GM12878 (cell line): ENCODE measurements around the gene ZDHHC5. TPM values are rescaled to one million over a fixed set of nuclear protein-coding genes. Genes with fewer than 3 reads are reported as not detected.

Experiments used
- CBX3 ChIP-seq: fragments of 200-600 bp; sonication (generic); IDR thresholded peaks from 2 replicates; pipeline ENCODE4 v1.6.1; 2016; ENCODE audit warnings: low read depth, borderline replicate concordance
- EP300 ChIP-seq, 2 experiments: fragments of 150-350 bp in 1 of 2; IDR thresholded peaks; 2 replicates each; pipeline ENCODE4 v1.6.1; 2011 to 2012; ENCODE audit warnings: low read depth in 2 of 2, low read length in 2 of 2, borderline replicate concordance in 1 of 2, improper control_type of control experiment in 1 of 2, inconsistent platforms in 1 of 2; ENCODE audit not compliant: control insufficient read depth in 1 of 2
- RAD21 ChIP-seq: IDR thresholded peaks from 2 replicates; pipeline ENCODE4 v1.6.1; 2011; ENCODE audit warnings: mild to moderate bottlenecking, low read depth, low read length, moderate library complexity; ENCODE audit not compliant: insufficient read depth
- RAD51 ChIP-seq: fragments of 450-650 bp; IDR thresholded peaks from 2 replicates; pipeline ENCODE4 v1.6.1; 2016; ENCODE audit warnings: moderate library complexity, mild to moderate bottlenecking, inconsistent platforms
- RB1 ChIP-seq: fragments of 450-650 bp; formaldehyde crosslinking; IDR thresholded peaks from 2 replicates; pipeline ENCODE4 v1.6.1; 2017; ENCODE audit warnings: mild to moderate bottlenecking, borderline replicate concordance
- SUZ12 ChIP-seq: fragments of 200-600 bp; sonication (generic); IDR thresholded peaks from one replicate; pipeline ENCODE4 v1.6.1; 2018; ENCODE audit warnings: antibody characterized with exemption, mild to moderate bottlenecking; ENCODE audit not compliant: unreplicated experiment
- TAF1 ChIP-seq: IDR thresholded peaks from 2 replicates; pipeline ENCODE4 v1.6.1; 2011; ENCODE audit warnings: mild to moderate bottlenecking, low read depth, low read length, borderline replicate concordance
- TCF12 ChIP-seq: IDR thresholded peaks from 2 replicates; pipeline ENCODE4 v1.6.1; 2011; ENCODE audit warnings: low read depth, mild to moderate bottlenecking, low read length
- WRNIP1 ChIP-seq: IDR thresholded peaks from 2 replicates; pipeline ENCODE4 v1.6.1; 2011; ENCODE audit warnings: low read depth, low read length, improper control_type of control experiment, borderline replicate concordance
- YY1 ChIP-seq: IDR thresholded peaks from 2 replicates; pipeline ENCODE4 v1.6.1; 2011; ENCODE audit warnings: low read depth, mild to moderate bottlenecking, low read length
- ZNF274 ChIP-seq: IDR thresholded peaks from one replicate; pipeline ENCODE4 v1.8.0; 2011; ENCODE audit not compliant: insufficient read length, insufficient read depth
- polyA plus RNA-seq, 11 experiments: library from polyadenylated mRNA; depleted of rRNA in 4 of 11; unstranded in 6 of 11; stranded (reverse) in 5 of 11; fragments of >200 nt; fragmentation: Nextera tagmentation in 4 of 11; fragmentation: Illumina TruSeq in 1 of 11; extraction: Ambion mirVana in 4 of 11; extraction: Trizol in 1 of 11; gene quantifications; 1 replicate in 1 of 11; 2 replicates in 10 of 11; pipeline versions ENCODE4 v1.2.1 to v1.2.3, GENCODE V29; 2011 to 2016; ENCODE audit warnings: inconsistent platforms in 2 of 11, missing spikeins in 2 of 11, low read depth in 1 of 11
- total RNA-seq, 4 experiments: library from RNA; depleted of rRNA in 3 of 4; stranded (reverse); fragments of >200 nt in 3 of 4; fragmentation: Illumina TruSeq in 1 of 4; extraction: Trizol in 1 of 4; gene quantifications; 2 replicates each; pipeline versions ENCODE4 v1.2.1 to v1.2.3, GENCODE V29; 2013 to 2021
- TF ChIP-seq, protein P1 (sequence below): fragments of 450-650 bp; IDR thresholded peaks from 2 replicates; pipeline ENCODE4 v1.6.1; 2016; ENCODE audit warnings: mild to moderate bottlenecking, moderate library complexity, borderline replicate concordance
- TF ChIP-seq, protein P2 (sequence below): fragments of 450-650 bp; IDR thresholded peaks from 2 replicates; pipeline ENCODE4 v1.6.1; 2018; ENCODE audit warnings: borderline replicate concordance, mild to moderate bottlenecking; ENCODE audit not compliant: partially characterized antibody

The ZDHHC5 gene
- total and polyA plus RNA-seq, 10 of the 15 experiments (the other 5 are each of a cell fraction or from before 2014, with no cell fraction given) = 3.9 to 61.3 (median 37.6) TPM

DNA sequence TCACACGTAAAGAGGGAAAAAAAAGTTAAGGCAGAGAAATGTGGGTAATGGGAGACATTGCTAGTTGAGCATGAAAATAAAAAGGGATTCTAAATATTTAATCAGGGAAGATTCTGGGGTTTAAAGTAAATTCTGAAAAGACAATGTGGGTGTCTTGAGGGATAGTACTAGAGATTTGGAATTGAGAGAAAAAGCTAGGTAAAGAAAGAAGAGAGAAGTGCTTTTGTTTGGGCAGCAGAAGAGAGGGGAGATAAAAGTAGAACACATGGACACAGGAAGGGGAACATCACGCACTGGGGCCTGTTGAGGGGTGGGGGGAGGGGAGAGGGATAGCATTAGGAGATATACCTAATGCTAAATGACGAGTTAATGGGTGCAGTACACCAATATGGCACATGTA is 14.8 kb upstream of the ZDHHC5 start (continued):
- TF ChIP-seq, protein P1, sequence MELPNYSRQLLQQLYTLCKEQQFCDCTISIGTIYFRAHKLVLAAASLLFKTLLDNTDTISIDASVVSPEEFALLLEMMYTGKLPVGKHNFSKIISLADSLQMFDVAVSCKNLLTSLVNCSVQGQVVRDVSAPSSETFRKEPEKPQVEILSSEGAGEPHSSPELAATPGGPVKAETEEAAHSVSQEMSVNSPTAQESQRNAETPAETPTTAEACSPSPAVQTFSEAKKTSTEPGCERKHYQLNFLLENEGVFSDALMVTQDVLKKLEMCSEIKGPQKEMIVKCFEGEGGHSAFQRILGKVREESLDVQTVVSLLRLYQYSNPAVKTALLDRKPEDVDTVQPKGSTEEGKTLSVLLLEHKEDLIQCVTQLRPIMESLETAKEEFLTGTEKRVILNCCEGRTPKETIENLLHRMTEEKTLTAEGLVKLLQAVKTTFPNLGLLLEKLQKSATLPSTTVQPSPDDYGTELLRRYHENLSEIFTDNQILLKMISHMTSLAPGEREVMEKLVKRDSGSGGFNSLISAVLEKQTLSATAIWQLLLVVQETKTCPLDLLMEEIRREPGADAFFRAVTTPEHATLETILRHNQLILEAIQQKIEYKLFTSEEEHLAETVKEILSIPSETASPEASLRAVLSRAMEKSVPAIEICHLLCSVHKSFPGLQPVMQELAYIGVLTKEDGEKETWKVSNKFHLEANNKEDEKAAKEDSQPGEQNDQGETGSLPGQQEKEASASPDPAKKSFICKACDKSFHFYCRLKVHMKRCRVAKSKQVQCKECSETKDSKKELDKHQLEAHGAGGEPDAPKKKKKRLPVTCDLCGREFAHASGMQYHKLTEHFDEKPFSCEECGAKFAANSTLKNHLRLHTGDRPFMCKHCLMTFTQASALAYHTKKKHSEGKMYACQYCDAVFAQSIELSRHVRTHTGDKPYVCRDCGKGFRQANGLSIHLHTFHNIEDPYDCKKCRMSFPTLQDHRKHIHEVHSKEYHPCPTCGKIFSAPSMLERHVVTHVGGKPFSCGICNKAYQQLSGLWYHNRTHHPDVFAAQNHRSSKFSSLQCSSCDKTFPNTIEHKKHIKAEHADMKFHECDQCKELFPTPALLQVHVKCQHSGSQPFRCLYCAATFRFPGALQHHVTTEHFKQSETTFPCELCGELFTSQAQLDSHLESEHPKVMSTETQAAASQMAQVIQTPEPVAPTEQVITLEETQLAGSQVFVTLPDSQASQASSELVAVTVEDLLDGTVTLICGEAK = no peak
- no peak for TF ChIP-seq RAD21
- TF ChIP-seq YY1 = no peak
- no peak for TF ChIP-seq SUZ12
- TF ChIP-seq, protein P2, sequence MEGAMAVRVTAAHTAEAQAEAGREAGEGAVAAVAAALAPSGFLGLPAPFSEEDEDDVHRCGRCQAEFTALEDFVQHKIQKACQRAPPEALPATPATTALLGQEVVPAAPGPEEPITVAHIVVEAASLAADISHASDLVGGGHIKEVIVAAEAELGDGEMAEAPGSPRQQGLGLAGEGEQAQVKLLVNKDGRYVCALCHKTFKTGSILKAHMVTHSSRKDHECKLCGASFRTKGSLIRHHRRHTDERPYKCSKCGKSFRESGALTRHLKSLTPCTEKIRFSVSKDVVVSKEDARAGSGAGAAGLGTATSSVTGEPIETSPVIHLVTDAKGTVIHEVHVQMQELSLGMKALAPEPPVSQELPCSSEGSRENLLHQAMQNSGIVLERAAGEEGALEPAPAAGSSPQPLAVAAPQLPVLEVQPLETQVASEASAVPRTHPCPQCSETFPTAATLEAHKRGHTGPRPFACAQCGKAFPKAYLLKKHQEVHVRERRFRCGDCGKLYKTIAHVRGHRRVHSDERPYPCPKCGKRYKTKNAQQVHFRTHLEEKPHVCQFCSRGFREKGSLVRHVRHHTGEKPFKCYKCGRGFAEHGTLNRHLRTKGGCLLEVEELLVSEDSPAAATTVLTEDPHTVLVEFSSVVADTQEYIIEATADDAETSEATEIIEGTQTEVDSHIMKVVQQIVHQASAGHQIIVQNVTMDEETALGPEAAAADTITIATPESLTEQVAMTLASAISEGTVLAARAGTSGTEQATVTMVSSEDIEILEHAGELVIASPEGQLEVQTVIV = no peak
- TF ChIP-seq CBX3 = no peak
- TF ChIP-seq RAD51 = no peak
- no peak for TF ChIP-seq TCF12
- TF ChIP-seq EP300 (IDR thresholded peaks at IDR 0.05; ENCODE audit: borderline replicate concordance in 1 of 2, control insufficient read depth in 1 of 2, low read depth in 2 of 2, low read length in 2 of 2) = no peak
- TF ChIP-seq RB1 = no peak
- TF ChIP-seq ZNF274 = no peak
- TF ChIP-seq TAF1 = no peak
- no peak for TF ChIP-seq WRNIP1
- TF ChIP-seq, all 136 proteins: peak for 0
